ENCODE data around the gene APEX1.
"Not testable (repeated sequence)": the region's sequence is repeated elsewhere in the genome, so short reads cannot be mapped to it uniquely, and the experiment has no call there.

Gene APEX1

GRCh38 chr14:20472536-20473169 lies 17.6 kb downstream of the APEX1 start:
- no peak for DNase-seq (ENCODE audit: low spot score)

GRCh38 chr14:20476776-20477175 lies 21.8 kb downstream of the APEX1 start:
- DNase-seq (ENCODE audit: low spot score): no peak

GRCh38 chr14:20477211-20477876 lies 22.3 kb downstream of the APEX1 start:
- DNase-seq (ENCODE audit: low spot score): peak; percentile 57

DNA sequence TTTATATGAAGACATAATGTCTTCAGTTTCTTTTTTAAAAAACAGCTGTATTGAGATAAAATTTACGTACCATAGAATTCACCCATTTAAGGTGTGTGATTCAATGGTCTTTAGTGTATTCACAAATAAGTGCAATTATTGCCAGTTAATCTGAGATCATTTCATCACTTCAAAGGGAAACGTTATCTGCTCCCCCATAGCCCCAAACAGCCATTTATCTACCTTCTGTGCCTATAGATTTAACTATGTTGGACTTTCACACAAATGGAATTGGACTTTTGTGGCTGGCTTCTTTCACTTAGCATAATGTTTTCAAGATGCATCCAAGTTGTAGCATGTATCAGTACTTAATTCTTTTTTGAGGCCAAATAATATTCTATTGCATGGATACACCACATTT lies 23.9 kb downstream of the APEX1 start:
- no peak for DNase-seq (ENCODE audit: low spot score)

DNA sequence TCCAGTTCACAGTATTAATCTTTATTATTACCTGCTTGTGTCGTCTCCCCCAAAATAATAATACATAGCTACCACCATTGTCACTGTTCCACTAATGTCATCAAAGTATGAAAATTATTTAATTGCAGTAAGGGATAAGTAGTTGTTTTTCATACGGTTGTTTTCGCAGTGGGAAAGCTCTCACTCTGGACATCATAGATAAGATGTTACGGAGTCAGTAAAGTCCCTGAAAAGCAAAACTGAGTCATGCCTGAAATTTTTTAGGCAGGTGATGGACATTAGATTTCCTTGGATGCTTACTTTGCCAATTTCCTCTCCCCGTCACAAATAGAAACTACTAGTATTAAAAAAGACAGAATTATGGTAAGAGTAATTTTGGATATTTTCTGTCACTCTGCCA lies 27.4 kb downstream of the APEX1 start:
- DNase-seq (ENCODE audit: low spot score): no peak

DNA sequence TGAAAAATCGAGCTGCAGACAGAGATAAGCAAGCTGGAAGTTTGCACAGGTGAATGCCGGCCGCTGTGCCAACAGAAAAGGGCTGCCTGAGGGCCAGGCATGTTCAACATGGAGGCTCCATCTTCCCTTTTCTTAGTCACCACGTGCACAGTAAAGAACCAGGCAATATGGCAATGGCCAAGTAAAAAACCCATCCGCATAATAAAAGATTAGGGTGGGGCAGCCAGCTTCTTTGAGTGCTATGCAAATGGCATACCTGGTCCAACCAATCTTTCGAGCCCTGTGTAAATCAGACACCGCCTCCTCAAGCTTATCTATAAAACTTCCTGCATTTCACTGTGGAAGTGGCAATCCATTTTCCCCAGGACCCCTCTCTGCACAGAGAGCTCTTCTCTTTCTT lies 30.9 kb downstream of the APEX1 start:
- no peak for DNase-seq (ENCODE audit: low spot score)

GRCh38 chr14:20486684-20487395 lies 31.8 kb downstream of the APEX1 start:
- DNase-seq (ENCODE audit: low spot score): peak; percentile 6

DNA sequence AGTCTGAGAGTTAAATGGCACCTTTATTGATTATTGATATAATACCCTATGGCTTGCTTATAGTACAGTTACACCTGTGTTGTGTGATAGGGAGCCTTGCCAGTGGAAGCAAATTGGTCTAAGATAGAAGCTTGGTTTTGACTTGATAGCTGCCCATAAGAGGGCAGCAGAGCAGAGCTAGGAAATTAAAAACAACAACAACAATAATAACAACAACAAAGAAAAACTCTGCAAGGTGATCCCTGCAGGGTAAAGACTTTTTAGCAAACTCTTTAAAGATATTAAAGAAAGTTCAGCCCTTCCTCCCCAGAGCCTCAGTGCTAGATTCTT lies 32.3 kb downstream of the APEX1 start:
- DNase-seq (ENCODE audit: low spot score): no peak

DNA sequence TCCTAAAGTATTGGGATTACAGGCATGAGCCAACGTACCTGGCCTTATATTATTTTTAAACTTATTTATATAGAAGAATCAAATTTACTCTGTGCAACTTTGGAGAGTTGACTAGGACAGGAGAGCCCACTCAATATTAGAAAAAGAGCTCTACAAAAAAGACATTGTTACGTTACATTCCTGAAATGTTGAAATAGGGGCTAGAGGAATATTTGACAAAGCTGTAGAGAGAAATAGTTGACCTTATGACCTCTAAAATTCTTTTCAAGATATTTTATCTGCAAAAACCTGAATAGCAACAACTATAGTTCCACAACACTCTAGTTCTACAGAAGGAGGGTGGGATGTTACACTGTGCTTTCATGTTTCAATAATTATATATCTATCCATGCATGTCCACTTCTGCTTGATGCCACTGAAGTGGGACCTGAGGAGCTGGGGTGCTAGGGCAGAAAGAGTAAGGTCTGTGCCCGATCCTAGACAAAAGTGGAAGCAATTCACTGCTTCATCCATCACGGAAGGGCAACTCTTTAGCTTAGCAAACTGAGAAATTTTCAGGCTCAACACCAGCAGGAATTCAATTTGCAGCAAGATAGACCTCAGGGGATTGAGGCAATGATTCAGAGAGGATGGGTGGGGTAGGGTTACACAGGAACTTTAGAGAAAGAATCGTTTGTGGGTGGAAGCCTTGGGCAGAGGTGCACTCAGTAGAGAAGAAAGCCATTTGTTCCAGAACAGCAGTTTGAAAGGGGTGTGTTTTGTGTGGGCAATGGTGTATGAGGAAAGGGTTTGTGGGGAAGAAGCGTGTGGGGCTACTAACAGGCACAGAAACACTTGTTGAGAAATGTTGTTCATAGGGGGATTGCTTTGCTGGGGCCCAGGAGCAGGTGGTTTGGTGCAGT lies 34.3 kb downstream of the APEX1 start:
- DNase-seq (ENCODE audit: low spot score): peak; percentile 51

DNA sequence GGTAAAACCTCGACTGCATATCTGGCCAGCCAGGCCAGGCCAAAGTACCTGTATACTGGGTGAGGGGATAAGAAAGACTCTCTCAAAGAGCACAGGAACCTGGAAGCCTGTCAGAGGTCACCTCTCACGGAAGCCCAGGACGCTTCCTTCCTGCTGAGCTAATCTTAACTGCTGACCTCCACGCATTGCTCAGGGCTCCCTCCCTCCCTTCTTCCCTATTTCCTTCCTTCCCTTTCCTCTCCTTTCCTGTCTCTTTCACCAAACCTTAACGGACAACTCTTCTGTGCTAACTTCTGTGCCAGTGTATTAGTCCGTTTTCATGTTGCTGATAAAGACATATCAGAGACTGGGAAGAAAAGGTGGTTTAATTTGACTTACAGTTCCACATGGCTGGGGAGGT lies 35.5 kb downstream of the APEX1 start:
- DNase-seq (ENCODE audit: low spot score): no peak

DNA sequence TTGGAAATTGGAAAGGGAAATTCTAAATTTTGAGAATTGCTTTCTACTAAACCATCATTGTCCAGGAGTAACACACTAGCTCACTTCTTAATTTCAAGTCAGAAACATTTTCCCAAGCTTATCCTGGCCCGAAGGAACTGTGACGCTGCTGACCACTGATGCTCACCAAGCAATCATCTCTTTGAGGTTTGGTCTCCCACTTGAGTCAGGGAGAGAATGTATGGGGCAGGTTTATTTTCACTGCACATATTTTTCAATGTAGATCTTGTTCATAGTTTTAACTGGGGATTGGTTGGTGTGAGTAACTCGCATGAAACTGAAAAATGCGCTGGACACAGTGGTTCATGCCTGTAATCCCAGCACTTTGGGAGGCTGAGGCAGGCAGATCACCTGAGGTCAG lies 37.5 kb downstream of the APEX1 start:
- no peak for DNase-seq (ENCODE audit: low spot score)

DNA sequence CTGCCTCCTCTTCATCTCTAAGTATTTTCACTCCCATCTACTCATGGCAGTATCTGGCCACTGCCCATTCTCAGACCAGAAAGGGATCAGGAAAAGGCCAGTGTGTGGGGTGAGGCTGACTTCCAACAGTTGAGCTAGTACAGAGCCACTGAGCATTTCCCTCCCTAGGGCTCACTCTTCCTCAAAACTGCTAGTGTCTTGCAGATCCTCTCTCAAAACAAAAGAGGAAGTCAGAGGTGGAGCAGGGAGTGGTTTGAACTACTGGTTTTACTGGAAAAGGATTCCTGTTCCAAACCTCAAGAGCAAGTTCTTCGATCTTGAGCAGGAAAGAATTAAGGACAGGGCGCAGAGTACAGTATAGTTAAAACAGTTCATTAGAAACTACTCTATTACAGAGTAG lies 38.6 kb downstream of the APEX1 start:
- no peak for DNase-seq (ENCODE audit: low spot score)

- no peak for DNase-seq (ENCODE audit: low spot score)
These were observed 40.1 kb downstream of the APEX1 start for GRCh38 chr14:20494935-20495766.

- no peak for DNase-seq (ENCODE audit: low spot score)
These were observed 43.6 kb downstream of the APEX1 start for GRCh38 chr14:20498622-20499021.

GRCh38 chr14:20499108-20499507 lies 44.1 kb downstream of the APEX1 start:
- no peak for DNase-seq (ENCODE audit: low spot score)

- DNase-seq (ENCODE audit: low spot score): no peak
These were observed 44.9 kb downstream of the APEX1 start for GRCh38 chr14:20499881-20500280.

GRCh38 chr14:20501346-20501745 lies 46.3 kb downstream of the APEX1 start:
- no peak for DNase-seq (ENCODE audit: low spot score)

DNA sequence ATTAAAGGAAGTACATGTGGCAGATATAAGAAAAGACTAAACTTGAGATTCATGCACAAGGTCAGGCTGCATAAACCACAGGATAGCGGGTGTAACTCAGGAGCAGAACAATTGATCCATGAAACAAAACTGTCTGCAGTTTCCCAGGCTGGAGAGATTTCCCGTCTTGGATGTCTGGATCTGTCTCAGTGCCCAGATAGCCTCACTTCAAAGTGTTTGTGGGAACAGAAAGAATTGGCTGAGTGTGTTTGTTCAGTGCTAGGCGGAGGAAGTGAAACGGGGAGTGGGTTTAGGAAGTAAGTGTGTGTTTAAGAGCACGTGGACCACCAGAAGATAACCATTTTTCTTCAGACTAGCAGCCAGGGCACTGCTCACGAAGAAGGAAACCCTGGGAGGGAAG lies 48.9 kb downstream of the APEX1 start:
- DNase-seq (ENCODE audit: low spot score): no peak

DNA sequence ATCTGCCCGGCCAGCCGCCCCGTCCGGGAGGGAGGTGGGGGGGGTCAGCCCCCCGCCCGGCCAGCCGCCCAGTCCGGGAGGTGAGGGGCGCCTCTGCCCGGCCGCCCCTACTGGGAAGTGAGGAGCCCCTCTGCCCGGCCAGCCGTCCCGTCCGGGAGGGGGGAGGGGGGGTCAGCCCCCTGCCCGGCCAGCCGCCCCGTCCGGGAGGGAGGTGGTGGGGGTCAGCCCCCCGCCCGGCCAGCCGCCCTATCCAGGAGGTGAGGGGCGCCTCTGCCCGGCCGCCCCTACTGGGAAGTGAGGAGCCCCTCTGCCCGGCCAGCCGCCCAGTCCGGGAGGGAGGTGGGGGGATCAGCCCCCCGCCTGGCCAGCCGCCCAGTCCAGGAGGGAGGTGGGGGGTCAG lies 51.2 kb downstream of the APEX1 start:
- DNase-seq (ENCODE audit: low spot score): not testable (repeated sequence)

DNA sequence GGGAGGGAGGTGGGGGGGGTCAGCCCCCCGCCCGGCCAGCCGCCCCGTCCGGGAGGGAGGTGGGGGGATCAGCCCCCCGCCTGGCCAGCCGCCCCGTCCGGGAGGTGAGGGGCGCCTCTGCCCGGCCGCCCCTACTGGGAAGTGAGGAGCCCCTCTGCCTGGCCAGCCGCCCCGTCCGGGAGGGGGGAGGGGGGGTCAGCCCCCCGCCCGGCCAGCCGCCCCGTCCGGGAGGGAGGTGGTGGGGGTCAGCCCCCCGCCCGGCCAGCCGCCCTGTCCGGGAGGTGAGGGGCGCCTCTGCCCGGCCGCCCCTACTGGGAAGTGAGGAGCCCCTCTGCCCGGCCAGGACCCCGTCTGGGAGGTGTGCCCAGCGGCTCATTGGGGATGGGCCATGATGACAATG lies 51.7 kb downstream of the APEX1 start:
- not testable (repeated sequence) for DNase-seq (ENCODE audit: low spot score)

All from CD4-positive, alpha-beta T cell treated with Interleukin-6 at 100 ng/mL for 8 hours (primary cell).